B cell (primary cell): Measurements from ENCODE around the gene MED12L. TPM values are rescaled to one million over a fixed set of nuclear protein-coding genes. Genes with fewer than 3 reads are reported as not detected.

ENCODE experiments used
- ATAC-seq: fragments of 200-7000 bp; cut with Tn5 transposase; one replicate; pipeline ENCODE4 v1.10.0; 2021; ENCODE audit warnings: low read depth, mild to moderate bottlenecking, moderate number of reproducible peaks, moderate library complexity
- CTCF ChIA-PET: fragments of 350-600 bp; sonication (Branson Sonifier 250); formaldehyde crosslinking; loops from one replicate; lab custom pipeline; 2021; ENCODE audit warnings: antibody characterized with exemption, inconsistent platforms; lab: Charles Lee
- POLR2A ChIA-PET: fragments of 350-600 bp; sonication (Branson Sonifier 250); formaldehyde crosslinking; loops from one replicate; lab custom pipeline; 2021; ENCODE audit warnings: antibody characterized with exemption; lab: Charles Lee
- DNase-seq: peaks from one replicate; pipeline ENCODE4 v3.0.0; 2013
- H2AFZ ChIP-seq: 2 replicates; pipeline ENCODE4 v1.6.1; 2012; ENCODE audit warnings: mild to moderate bottlenecking, low read depth, low read length; ENCODE audit not compliant: insufficient read depth, poor library complexity, severe bottlenecking
- H3K27ac ChIP-seq, 2 donors: 1 replicate in 1 of 2; 2 replicates in 1 of 2; pipeline ENCODE4 v1.5.1; 2012 to 2013; ENCODE audit warnings: low read length in 2 of 2, mild to moderate bottlenecking in 2 of 2, moderate library complexity in 1 of 2
- H3K27me3 ChIP-seq, 4 experiments: fragments of 200-600 bp in 1 of 4; sonication (generic) in 1 of 4; replicated peaks in 1 of 4; 1 replicate in 2 of 4; 2 replicates in 2 of 4; pipeline versions ENCODE4 v1.6.1 to v1.7.0; 2013 to 2016; ENCODE audit warnings: low read length in 3 of 4, mild to moderate bottlenecking in 2 of 4, mixed read lengths in 1 of 4, moderate library complexity in 1 of 4; ENCODE audit not compliant: insufficient read depth in 4 of 4, control insufficient read depth in 3 of 4; ENCODE audit errors: control extremely low read depth in 1 of 4
- H3K36me3 ChIP-seq, 2 experiments: replicated peaks in 1 of 2; 1 replicate in 1 of 2; 2 replicates in 1 of 2; pipeline versions ENCODE4 v1.6.1 to v1.7.1; 2013; ENCODE audit warnings: low read length in 1 of 2; ENCODE audit not compliant: insufficient read depth in 2 of 2, control insufficient read depth in 1 of 2; ENCODE audit errors: control extremely low read depth in 1 of 2, extremely low read depth in 1 of 2
- H3K4me1 ChIP-seq, 2 donors: fragments of 200-600 bp in 1 of 2; sonication (generic) in 1 of 2; 1 replicate in 1 of 2; 2 replicates in 1 of 2; pipeline versions ENCODE4 v1.5.1 to v1.6.1; 2013 to 2017; ENCODE audit warnings: low read length in 2 of 2; ENCODE audit not compliant: control insufficient read depth in 2 of 2, insufficient read depth in 2 of 2
- H3K4me2 ChIP-seq: replicated peaks from 2 replicates; pipeline ENCODE3; 2012; ENCODE audit warnings: mild to moderate bottlenecking, low read depth, low read length; ENCODE audit not compliant: poor library complexity, severe bottlenecking
- H3K4me3 ChIP-seq, 5 experiments: fragments of 200-600 bp in 1 of 5; sonication (generic) in 1 of 5; 1 replicate in 3 of 5; 2 replicates in 2 of 5; pipeline versions ENCODE4 v1.5.1 to v1.7.0; 2011 to 2016; ENCODE audit warnings: low read length in 4 of 5, mild to moderate bottlenecking in 4 of 5, low read depth in 2 of 5, control low read depth in 1 of 5, moderate library complexity in 1 of 5; ENCODE audit not compliant: insufficient read depth in 1 of 5; ENCODE audit errors: control extremely low read depth in 1 of 5, extremely low read depth in 1 of 5
- H3K79me2 ChIP-seq: fragments of 200-600 bp; sonication (generic); one replicate; pipeline ENCODE4 v1.6.0; 2016; ENCODE audit warnings: low read length; ENCODE audit not compliant: control insufficient read depth, insufficient read depth
- H3K9ac ChIP-seq: fragments of 200-600 bp; sonication (generic); 2 replicates; pipeline ENCODE4 v1.6.1; 2017; ENCODE audit warnings: mild to moderate bottlenecking, low read length, moderate library complexity
- H3K9me3 ChIP-seq, 3 donors: one replicate each; pipeline versions ENCODE4 v1.6.1 to v1.7.1; 2013; ENCODE audit warnings: low read length in 2 of 3; ENCODE audit not compliant: control insufficient read depth in 2 of 3, insufficient read depth in 1 of 3; ENCODE audit errors: control extremely low read depth in 1 of 3
- H4K20me1 ChIP-seq: 2 replicates; pipeline ENCODE4 v1.6.0; 2012; ENCODE audit warnings: mild to moderate bottlenecking, low read length; ENCODE audit not compliant: insufficient read depth, control insufficient read depth, poor library complexity, severe bottlenecking
- H3K27ac Mint-ChIP-seq: one replicate; pipeline ENCODE4 v1.8.0; 2021; ENCODE audit warnings: mixed read lengths
- H3K27me3 Mint-ChIP-seq: one replicate; pipeline ENCODE4 v1.8.0; 2021; ENCODE audit warnings: mixed read lengths
- H3K4me1 Mint-ChIP-seq: one replicate; pipeline ENCODE4 v1.8.0; 2021; ENCODE audit warnings: mixed read lengths
- H3K4me3 Mint-ChIP-seq: one replicate; pipeline ENCODE4 v1.8.0; 2021; ENCODE audit warnings: mixed read lengths
- H3K9me3 Mint-ChIP-seq: one replicate; pipeline ENCODE4 v1.8.0; 2022; ENCODE audit warnings: mixed read lengths; ENCODE audit not compliant: insufficient read depth
- EZH2 ChIP-seq: IDR thresholded peaks from 2 replicates; pipeline ENCODE4 v1.6.1; 2012; ENCODE audit warnings: borderline replicate concordance, low read depth, mild to moderate bottlenecking, moderate library complexity, low read length; ENCODE audit not compliant: insufficient read depth, poor library complexity, severe bottlenecking
- WGBS: methylation state at CpG from one replicate; pipeline ENCODE4 v1.1.5; 2013; ENCODE audit warnings: missing lambda C conversion rate; ENCODE audit not compliant: insufficient coverage; 5-methylcytosine and 5-hydroxymethylcytosine counted together
- intact Hi-C: fragments of 100-400 bp; cut with micrococcal nuclease; formaldehyde crosslinking; loops from one replicate; pipeline ENCODE4 v1.10.0; 2022
- polyA plus RNA-seq: library from polyadenylated mRNA; depleted of rRNA; stranded (reverse); fragments of >200 nt; gene quantifications from 2 replicates; pipeline ENCODE4 v1.2.3, GENCODE V29; 2012
- total RNA-seq, 2 donors: library from RNA; stranded (reverse); fragments of 120-200 nt in 1 of 2; gene quantifications; 1 replicate in 1 of 2; 2 replicates in 1 of 2; pipeline versions ENCODE4 v1.2.3 to v1.2.4, GENCODE V29; 2013 to 2022
- TF ChIP-seq, protein P1 (sequence below): fragments of 200-600 bp; IDR thresholded peaks from one replicate; pipeline ENCODE4 v1.8.0; 2022; ENCODE audit warnings: antibody characterized with exemption, mild to moderate bottlenecking

The MED12L gene
- total and polyA plus RNA-seq, 2 donors (not counting 1 experiment from before 2014, with no cell fraction given) = 0.07 to 0.30 TPM

DNA sequence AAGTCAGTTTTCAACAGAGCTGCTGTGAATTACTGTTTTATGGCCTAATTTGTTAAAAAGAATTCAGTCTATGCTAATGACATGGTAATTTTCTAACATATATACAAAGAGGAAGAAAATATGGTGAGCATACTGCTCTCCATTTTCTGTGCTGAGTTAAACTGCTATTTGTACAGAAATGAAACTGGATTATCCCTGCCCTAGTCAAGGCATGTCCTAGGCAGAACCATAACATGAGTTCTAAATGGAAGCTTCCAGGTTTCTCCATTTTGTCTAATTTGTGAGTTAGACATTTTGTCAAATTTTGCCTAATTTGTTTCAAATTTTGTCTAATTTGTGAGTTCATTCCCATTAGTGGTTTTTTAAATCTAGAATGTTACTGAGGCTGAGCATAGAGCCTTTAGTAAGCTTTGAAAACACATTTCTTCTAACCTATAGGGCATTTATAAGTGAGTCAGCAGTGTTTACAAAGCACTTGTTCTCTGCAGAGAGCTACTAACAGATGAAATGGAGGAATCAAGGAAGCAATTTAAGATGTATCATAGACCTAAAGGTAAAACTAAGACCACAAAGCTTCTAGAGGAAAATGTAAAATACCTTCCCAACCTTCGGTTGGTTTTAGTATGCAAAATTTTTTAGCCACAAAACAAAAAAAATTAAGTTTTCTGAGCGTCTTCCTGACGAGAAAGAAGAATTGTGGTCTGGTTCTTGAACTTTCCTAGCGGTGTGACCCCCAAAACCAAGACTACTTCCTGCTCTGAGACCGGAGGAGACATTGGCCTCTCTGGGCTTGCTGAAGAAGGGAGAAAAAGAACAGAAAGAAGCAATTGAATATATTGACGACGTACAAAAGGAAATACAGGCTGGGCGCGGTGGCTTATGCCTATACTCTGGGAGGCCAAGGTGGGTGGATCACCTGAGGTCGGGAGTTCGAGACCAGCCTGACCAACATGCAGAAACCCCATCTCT, 183.1 kb downstream of the MED12L start:
- Mint-ChIP-seq H3K4me3 (peak overlapping the region; percentile 53), H3K4me1 (peaks cover 82% of the 10 kb centered on the region), H3K9me3 (no peaks in the 10 kb centered on the region), H3K27me3 (no peaks in the 10 kb centered on the region), H3K27ac (peak overlapping the region; percentile 89)
- Histone ChIP-seq H4K20me1 (no peaks in the 10 kb centered on the region), H2AFZ (peak overlapping the region; percentile 35), H3K79me2 (peaks cover 55% of the 10 kb centered on the region), H3K4me2 (peak overlapping the region; percentile 57), H3K4me3 (peak overlapping the region in 1 of 5 experiments; percentile 17), H3K27me3 (no peaks in the 10 kb centered on the region), H3K4me1 (peaks cover 47 to 65% of the 10 kb centered on the region in 2 donors), H3K27ac (peak overlapping the region; percentile 60 to 66), H3K36me3 (peaks cover 0 to 1% of the 10 kb centered on the region in 2 experiments), H3K9ac (peak overlapping the region; percentile 31), H3K9me3 (no peaks in the 10 kb centered on the region)
- no peak for ATAC-seq
- intact Hi-C loops = loop anchor here (5.0 to 10.0 kb wide), 3 partner anchors 666 to 1894 kb away; partner anchors contain the start of genes RAP2B and SELENOT
- POLR2A ChIA-PET = interaction anchor here (0.6 kb wide), 2 partner anchors 13 to 42 kb away, joined by 3 to 4 read pairs; no protein-coding TSS in a partner anchor
- TF ChIP-seq, protein P1, sequence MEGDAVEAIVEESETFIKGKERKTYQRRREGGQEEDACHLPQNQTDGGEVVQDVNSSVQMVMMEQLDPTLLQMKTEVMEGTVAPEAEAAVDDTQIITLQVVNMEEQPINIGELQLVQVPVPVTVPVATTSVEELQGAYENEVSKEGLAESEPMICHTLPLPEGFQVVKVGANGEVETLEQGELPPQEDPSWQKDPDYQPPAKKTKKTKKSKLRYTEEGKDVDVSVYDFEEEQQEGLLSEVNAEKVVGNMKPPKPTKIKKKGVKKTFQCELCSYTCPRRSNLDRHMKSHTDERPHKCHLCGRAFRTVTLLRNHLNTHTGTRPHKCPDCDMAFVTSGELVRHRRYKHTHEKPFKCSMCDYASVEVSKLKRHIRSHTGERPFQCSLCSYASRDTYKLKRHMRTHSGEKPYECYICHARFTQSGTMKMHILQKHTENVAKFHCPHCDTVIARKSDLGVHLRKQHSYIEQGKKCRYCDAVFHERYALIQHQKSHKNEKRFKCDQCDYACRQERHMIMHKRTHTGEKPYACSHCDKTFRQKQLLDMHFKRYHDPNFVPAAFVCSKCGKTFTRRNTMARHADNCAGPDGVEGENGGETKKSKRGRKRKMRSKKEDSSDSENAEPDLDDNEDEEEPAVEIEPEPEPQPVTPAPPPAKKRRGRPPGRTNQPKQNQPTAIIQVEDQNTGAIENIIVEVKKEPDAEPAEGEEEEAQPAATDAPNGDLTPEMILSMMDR = no peak
- no peak for TF ChIP-seq EZH2
- DNase-seq = peak; percentile 60
- WGBS = 14% methylated on average over 4 of the region's 11 CpGs
- CTCF ChIA-PET = interaction anchor here (1.8 to 10.2 kb wide), 3 partner anchors 10 to 39 kb away, joined by 6 to 115 read pairs (median 105); partner anchors contain the start of gene P2RY14
